HL-60 (cell line): Measurements from ENCODE around the gene FOXD4L6.
"Not testable (repeated sequence)": the region's sequence is repeated elsewhere in the genome, so short reads cannot be mapped to it uniquely, and the experiment has no call there.

ENCODE experiments used
- DNase-seq, 2 experiments: peaks; one replicate each; pipeline ENCODE4 v3.0.0-alpha.2; 2010 to 2020; ENCODE audit warnings: low read depth in 1 of 2, low spot score in 1 of 2
- H3K27ac ChIP-seq: fragments of 250-450 bp; sonication (Bioruptor Pico); replicated peaks from 2 replicates; pipeline ENCODE4 v1.5.1; 2020; ENCODE audit warnings: mild to moderate bottlenecking, moderate library complexity
- H3K27me3 ChIP-seq: fragments of 250-450 bp; sonication (Bioruptor Pico); 2 replicates; pipeline ENCODE4 v1.5.1; 2021; ENCODE audit warnings: mild to moderate bottlenecking, moderate library complexity; ENCODE audit not compliant: insufficient read depth, poor library complexity, severe bottlenecking
- H3K4me3 ChIP-seq: replicated peaks from 2 replicates; pipeline ENCODE4 v1.5.1; 2011; ENCODE audit warnings: mild to moderate bottlenecking, control low read depth, low read length; ENCODE audit not compliant: insufficient read depth

Gene FOXD4L6

GRCh38 chr9:41087157-41087780, 41.2 kb downstream of the FOXD4L6 start:
- not testable (repeated sequence) for H3K4me3 ChIP-seq, H3K27me3 ChIP-seq, DNase-seq, H3K27ac ChIP-seq

DNA sequence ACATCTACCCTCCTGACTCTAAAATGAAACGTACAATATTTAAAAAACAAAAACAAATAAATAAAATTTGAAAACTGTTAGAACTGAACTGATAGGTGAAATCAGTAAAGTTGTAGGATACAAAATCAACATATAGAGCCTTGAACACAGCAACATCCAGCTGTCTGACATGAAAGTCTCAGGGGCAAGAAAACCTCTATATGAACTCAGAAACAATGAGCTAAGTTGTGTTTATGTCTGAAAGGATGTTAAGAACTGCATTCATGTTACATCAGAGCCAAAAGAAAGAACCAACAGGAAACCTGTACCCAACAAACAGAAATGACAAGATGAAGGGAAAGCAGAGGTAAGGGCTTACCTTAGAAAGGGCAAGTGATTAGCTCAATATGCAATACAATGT, 41.8 kb downstream of the FOXD4L6 start:
- H3K27ac ChIP-seq, DNase-seq, H3K27me3 ChIP-seq, H3K4me3 ChIP-seq: not testable (repeated sequence)

DNA sequence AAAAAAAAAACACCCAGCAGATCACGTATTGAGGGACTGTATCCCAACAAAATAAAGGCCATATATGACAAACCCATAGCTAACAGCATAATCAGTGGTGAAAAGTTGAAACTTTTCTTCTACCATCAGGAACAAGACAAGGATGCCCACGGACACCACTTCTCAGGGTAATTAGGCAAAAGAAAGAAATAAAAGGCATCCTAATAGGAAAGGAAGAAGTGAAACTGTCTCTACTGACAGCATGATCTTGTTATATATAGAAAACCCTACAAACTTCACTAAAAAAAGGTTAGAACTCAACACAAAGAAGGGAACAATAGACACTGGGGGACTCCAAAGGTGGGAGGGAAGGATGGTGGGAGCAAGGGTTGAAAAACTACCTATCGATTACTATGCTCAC, 42.3 kb downstream of the FOXD4L6 start:
- H3K27me3 ChIP-seq, H3K4me3 ChIP-seq, DNase-seq, H3K27ac ChIP-seq: not testable (repeated sequence)

DNA sequence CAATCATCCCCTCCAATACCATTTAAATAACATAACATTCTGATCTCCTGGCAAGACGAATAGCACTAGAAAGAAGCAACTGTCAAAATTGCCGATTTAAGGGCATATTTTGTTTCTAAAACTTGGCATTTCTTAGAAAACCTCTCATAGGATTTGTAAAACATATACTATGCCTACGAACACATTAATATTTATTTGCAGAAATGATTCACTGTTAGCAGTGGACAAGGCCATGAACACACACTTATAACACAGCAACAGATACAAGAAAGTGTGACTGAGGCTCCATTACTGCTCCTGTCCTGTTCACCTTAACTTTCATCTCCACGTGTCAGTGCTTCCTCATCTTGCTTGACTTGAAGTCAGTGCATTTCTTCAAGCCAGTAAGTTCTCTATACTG, 46.1 kb downstream of the FOXD4L6 start:
- H3K27ac ChIP-seq, H3K27me3 ChIP-seq, H3K4me3 ChIP-seq, DNase-seq: not testable (repeated sequence)

GRCh38 chr9:41079464-41079863, 49.0 kb downstream of the FOXD4L6 start:
- not testable (repeated sequence) for H3K4me3 ChIP-seq, H3K27me3 ChIP-seq

GRCh38 chr9:41077586-41077985, 50.9 kb downstream of the FOXD4L6 start:
- not testable (repeated sequence) for H3K27me3 ChIP-seq, H3K27ac ChIP-seq, DNase-seq, H3K4me3 ChIP-seq

More at GRCh38 chr9:41079464-41079863, 49.0 kb downstream of the FOXD4L6 start:
- not testable (repeated sequence) for H3K27ac ChIP-seq, DNase-seq
